Left lobe of liver (tissue), 2 donors: ENCODE data around the gene IL18R1. TPM values are rescaled to one million over a fixed set of nuclear protein-coding genes. Genes with fewer than 3 reads are reported as not detected.

Experiments used
- ATAC-seq: fragments of 200-7000 bp; cut with Tn5 transposase; one replicate; pipeline ENCODE4 v1.9.1; 2020; ENCODE audit warnings: mild to moderate bottlenecking, moderate library complexity
- DNase-seq: peaks from one replicate; pipeline ENCODE4 v3.0.0-alpha.2; 2020; ENCODE audit warnings: low spot score
- total RNA-seq: library from RNA; stranded (reverse); gene quantifications from one replicate; pipeline ENCODE4 v1.2.1, GENCODE V29; 2021
- donor health status: DM: no; HTN: no; CAD: no; lungs with moderate emphysema.
- donor health status: DM: no; HTN: yes; CAD: no.

IL18R1 gene
- total RNA-seq, 1 donor from 2014 or later = 7.6 TPM

DNA sequence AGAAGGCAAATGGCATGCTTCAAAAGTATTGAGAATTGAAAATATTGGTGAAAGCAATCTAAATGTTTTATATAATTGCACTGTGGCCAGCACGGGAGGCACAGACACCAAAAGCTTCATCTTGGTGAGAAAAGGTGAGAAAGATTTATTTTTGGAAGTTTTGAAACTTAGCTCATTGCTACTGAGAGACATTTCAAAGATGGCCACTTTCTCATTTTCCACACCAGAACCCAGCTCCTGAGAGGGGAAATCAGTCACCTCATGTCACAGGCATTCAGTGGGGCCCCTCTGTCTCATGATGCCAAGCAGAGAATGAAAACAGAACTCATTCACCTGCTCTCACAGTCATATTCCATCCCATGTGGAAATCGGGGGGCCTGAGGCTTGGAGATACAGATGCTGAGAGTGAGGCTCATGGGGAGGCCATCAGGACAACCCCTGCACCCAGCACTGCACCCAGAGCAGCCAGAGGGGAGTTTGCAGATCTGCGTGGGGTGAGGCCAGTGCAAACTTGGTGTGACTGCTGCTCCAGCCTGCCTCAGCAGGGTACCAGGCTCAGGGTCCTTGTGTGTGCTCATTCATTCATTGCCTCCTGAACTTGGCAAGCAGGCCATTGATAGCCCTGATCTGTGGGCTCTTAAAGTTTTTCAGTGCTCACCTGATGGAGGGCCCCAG lies 31.4 kb downstream of the IL18R1 start:
- DNase-seq (no peak), ATAC-seq (no peak)

DNA sequence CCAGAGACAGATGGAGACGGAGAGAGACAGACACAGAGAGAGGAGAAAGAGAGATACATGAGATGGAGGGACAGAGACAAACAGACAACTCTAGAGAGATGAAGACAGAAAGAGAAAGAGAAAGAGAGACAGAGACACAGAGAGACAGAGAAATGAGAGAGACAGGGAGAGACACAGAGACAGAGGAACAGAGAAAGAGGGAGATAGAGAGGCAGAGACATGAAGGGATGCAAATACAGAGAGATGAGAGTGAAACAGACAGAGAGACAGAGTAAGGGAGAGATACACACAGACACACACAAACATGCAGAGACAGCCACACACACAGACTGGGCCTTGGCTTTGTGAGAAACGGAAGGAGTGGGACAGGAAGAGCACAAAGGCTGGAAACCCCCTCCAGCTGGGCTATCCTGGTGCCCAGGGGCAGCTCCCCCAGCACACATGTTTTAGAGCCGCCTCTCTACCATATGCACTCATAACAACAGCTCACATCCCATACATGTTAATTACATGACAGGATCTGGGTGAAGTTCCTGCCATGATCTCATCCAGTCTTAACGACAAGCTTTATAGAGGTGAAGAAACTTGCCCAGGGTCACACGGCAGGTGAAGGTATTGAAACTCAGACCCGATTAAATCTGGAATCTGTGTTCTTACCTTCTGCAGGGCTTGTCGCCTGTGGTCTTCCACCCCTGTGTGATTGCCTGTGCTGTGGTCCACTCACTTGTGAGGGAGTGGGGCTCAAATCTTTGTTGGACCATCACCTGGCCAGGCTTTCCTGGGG lies 32.4 kb downstream of the IL18R1 start:
- ATAC-seq (no peak), DNase-seq (no peak)

GRCh38 chr2:102391565-102391964 lies 36.0 kb downstream of the IL18R1 start:
- DNase-seq (no peak), ATAC-seq (no peak)

DNA sequence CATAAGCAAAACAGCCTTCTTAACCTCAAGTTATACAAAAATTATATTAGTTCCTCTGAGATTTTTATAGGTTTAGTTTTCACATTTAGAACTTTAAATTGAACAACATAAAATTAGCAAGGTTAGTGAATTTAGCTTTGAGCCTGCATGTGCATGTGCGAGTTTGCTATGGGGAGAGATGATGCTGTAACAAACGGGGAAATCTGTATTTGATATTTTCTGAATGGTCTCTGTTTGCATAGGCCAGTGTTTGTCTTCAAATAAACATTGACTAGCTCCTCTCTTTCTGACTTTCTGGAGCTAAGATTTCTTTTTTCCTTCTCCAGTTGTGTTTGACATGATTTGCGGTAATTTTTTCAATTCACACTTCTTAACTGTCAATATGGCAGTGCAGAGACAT lies 36.5 kb downstream of the IL18R1 start:
- DNase-seq = no peak
- no peak for ATAC-seq

- DNase-seq (no peak), ATAC-seq (no peak)
Observed at GRCh38 chr2:102392942-102393341, 37.3 kb downstream of the IL18R1 start.

GRCh38 chr2:102396012-102396411 lies 40.4 kb downstream of the IL18R1 start:
- ATAC-seq = no peak

DNA sequence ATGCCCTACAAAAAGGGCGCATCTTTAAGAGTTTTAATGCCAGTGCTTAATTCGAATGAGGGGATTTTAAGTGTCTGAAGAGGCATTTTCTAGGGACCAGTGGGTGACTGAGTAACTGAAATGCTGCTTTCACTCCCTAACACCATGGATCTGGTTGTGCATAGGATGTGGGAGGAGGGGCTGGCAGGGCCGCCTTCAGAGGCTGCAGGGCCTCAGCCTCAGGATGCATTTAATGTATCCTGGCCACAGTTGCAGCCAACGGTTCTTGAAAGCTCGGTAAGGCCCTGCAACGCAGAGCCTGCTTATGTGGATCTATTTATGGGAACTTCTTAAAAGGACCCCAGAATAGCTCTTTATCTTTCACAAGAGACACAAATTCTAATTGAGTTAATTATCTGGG lies 41.6 kb downstream of the IL18R1 start:
- no peak for DNase-seq
- ATAC-seq = no peak

More at GRCh38 chr2:102396012-102396411, 40.4 kb downstream of the IL18R1 start:
- DNase-seq = no peak

DNA sequence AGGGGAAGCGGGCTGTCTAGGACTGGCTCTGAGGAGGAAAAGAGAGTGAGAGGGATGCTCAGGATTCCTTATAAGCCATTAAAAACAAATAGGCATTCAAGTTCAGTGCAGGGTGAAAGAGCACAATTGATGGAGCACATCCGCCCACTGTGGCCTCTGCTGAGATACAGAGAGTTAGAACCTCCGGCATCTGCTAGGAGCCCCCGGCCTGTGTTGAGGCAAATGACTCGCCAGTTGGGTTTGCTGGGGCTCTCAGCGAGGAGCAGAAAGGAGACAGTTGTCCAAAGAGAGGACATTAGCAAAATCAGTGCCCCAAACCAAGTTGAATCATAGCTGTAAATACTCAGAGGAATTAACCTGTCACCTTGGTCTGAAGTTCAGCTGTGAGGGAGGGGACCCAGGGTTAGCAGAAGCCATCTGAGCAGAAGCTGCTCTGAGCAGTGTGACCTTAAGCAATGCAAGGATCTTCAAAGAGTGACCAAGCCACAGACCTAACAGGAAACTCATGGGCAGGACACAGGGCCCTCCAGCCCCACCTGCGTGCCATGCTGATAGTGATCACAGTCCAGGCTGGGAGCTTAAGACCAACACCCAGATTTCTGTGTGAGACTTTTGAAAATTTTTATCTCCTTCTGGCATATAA lies 44.0 kb downstream of the IL18R1 start:
- no peak for DNase-seq
- no peak for ATAC-seq

DNA sequence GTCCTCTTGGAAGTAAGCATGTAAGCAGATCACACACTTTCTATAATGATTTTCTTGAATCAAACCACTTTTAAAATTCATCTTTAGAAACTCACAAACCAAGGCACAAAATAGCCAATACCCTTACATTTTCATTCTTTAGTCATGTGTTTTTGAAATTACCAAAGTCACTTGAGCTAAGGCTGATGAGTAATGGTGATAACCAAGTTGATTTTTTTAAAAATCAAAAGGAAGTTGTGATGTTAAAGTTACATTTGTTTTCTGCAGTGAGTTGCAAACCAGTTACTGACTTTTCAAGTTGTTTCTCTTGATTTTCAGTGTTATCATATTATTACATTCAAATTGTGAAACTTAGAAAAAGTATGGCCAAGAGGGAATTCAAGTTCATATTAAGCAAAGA lies 45.9 kb downstream of the IL18R1 start:
- no peak for ATAC-seq

DNA sequence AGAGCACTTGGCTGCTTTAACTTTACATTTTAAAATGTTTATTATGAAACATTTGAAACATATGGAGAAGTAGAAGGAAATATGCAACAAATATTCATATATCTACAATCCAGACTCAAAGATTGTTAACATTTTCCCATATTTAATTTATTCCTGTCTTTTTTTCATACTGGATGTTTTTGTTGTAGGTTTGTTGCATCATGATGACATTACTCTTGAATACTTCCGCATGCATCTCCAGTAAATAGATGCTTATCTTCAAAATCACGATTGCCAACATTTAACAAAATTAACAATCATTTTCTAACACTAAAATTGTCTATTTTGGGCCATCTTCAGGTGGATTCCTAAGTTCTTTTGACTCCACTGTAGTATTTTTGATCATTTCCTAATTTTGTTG lies 46.3 kb downstream of the IL18R1 start:
- no peak for ATAC-seq

More for the DNA sequence above, 45.9 kb downstream of the IL18R1 start:
- DNase-seq = no peak

GRCh38 chr2:102410952-102411351 lies 55.4 kb downstream of the IL18R1 start:
- ATAC-seq = no peak

More for the DNA sequence above, 46.3 kb downstream of the IL18R1 start:
- DNase-seq = no peak

GRCh38 chr2:102412199-102412598 lies 56.6 kb downstream of the IL18R1 start:
- DNase-seq (no peak), ATAC-seq (no peak)

More at GRCh38 chr2:102410952-102411351, 55.4 kb downstream of the IL18R1 start:
- DNase-seq = no peak

DNA sequence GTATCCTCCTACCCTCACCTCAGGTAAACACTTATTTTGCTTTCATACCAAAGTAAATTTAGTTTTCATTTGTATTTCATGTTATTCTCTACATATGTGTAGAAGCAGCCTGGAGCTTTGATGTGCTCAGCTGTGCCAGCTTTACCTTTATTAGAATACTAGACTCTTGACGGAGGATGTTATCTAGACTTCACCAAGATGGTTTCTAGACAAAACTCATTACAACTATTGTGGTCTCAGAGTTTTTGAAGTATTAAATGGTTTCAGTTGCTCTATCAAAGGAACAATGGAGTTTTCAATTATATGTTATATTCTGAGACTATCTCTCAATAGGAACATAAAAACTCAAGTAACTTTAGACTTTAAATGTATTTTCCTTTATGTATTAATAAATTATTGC lies 62.4 kb downstream of the IL18R1 start:
- ATAC-seq (no peak), DNase-seq (no peak)

DNA sequence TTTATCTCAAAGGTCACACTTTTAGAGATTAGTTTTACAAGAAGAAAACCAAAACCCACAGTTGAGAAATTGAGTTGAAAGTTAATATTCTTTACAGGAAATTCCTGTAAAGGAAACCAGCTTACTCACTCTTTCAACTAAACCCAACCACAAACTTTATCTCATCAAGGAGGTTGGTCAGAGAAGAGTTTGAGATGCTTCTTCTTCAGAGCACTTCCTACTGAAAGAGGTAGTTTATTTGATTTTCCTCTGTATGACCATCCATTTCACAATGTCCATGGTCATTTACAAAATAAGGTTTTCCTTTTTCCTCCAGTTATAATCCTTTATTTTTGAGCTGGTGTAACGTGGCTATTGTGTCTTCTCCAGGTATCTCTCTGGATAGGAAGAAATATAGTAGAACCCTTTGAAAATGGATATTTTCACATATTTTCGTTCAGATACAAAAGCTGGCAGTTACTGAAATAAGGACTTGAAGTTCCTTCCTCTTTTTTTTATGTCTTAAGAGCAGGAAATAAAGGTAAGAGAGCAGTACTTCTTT lies 62.9 kb downstream of the IL18R1 start:
- DNase-seq = no peak
- no peak for ATAC-seq

DNA sequence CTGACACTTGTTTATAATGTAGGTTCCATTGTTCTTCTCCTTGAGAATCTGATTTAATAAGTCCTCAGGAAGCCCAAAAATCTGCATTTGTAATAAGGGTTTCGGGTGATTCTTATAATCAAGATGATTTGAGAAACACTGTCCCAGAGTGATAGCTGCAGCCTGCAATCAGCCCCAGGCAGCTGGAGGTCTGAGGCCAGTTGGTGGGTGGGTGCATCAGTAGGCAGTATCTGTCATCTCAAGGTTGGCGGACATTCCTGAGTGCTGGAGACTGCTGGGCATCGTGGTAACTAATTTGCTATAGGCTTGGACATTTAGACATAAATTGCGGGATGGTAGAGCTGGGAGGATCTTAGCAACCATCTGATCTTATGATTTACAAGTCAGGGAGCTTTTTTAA lies 64.7 kb downstream of the IL18R1 start:
- no peak for ATAC-seq
- DNase-seq = no peak

DNA sequence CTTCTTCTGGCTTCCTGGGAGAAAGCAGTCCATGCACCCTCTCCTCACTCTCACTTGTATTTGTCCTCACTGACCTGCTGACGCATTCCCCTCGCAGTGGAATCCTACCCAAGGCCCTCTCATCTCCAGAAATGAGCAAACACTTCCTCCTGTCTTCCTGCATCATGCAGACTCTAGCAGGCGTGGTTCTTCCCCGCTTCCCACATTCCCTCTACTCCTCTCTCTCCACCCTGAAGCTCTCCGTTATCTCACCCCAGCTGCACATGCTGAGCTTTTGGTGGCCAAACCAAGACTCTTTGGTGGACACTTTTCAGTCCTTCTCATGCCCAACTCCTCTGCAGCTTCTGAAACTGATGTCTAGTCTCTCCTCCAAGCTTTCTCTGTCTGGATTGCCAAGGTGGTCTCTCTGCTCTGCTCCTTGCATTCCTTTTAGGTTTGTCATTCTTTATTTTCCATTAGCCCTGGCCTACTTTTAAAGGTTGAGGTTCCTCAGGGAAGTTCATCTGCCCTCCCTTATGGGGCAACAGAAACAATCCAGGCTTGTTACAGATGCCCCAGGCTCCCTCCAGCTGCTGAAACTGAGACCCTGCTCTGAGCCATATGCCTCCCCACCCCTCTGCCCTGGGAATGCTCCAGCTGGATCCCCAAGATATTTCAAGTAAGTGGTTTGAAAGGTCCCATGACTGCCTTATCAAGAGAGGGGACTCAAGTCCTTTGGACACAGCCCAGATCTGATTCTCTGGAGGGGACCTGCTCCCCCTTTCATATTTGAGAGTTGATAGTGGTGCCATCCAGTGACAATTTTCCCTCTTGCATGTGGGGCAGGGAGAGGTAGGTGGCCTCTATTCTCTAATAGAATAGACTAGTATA lies 66.5 kb downstream of the IL18R1 start:
- DNase-seq (no peak), ATAC-seq (no peak)

GRCh38 chr2:102422910-102423309 lies 67.3 kb downstream of the IL18R1 start, which contains the start of gene IL18RAP:
Gene IL18RAP (plus strand): TSS chr2:102423160. CDS start chr2:102423278, 118 bp downstream.
- DNase-seq (no peak), ATAC-seq (no peak)

GRCh38 chr2:102423368-102423767 lies 67.8 kb downstream of the IL18R1 start:
- ATAC-seq (no peak), DNase-seq (no peak)

GRCh38 chr2:102424754-102425153 lies 69.2 kb downstream of the IL18R1 start:
- ATAC-seq (no peak), DNase-seq (no peak)

- DNase-seq (no peak), ATAC-seq (no peak)
Observed at GRCh38 chr2:102425441-102426132, 70.0 kb downstream of the IL18R1 start.
